GM19463 (cell line): ENCODE data around the gene CCNI.
"Not testable (repeated sequence)": the region's sequence is repeated elsewhere in the genome, so short reads cannot be mapped to it uniquely, and the experiment has no call there.

Source experiments
- ATAC-seq: cut with Tn5 transposase; IDR thresholded peaks from one replicate; pipeline ENCODE4 v1.9.1; 2021; ENCODE audit warnings: mild to moderate bottlenecking, moderate library complexity; ENCODE audit not compliant: unreplicated experiment

The CCNI gene, protein sequence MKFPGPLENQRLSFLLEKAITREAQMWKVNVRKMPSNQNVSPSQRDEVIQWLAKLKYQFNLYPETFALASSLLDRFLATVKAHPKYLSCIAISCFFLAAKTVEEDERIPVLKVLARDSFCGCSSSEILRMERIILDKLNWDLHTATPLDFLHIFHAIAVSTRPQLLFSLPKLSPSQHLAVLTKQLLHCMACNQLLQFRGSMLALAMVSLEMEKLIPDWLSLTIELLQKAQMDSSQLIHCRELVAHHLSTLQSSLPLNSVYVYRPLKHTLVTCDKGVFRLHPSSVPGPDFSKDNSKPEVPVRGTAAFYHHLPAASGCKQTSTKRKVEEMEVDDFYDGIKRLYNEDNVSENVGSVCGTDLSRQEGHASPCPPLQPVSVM

DNA sequence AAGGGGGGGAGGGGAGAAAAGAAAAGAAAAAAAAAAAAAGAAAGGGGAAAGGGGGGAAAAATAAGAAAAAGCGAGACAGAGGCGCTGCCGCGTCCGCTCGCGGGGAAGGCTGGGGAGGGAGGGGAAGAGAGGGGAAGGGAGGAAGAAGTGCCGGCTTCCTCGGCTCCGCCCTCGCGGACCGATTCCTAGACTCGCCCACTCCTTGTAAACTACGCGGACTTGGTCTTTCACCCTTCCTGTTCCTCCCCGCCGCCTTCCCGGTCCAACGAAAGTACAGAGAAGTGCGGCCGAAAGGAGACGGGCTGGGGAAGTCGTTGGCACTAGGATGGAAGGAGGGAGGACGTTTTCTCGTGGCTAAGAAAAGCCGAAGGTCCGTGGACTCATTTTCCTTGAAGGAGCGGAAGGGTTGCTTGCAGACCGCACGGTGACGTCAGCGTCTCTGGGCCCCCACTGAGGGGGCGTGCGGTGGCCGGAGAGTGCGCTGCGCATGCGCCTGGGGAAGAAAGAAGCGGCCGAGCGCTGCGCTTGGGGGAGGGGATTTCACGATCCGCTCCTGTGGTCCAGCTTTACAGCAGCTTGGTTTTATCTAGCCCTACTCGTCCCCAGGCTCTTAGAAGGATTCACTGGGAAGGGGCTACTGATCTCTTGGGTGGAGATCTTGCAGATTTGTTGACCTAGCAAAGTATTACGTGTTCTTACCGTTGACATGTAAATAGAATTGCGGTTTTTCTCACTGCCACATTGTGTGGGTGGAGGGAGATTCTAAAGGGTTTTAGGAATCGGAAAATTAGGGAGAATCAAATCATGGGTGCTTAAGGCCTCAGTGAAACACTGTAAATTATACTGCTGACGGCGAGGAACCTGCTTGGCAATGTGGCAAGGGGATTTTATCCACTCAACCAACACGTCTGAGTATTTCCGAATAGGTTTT lies at the start of gene CCNI:
CCNI (minus strand) TSS at position 121 of the 931 bp plus-strand sequence. CDS start 9,627 bp downstream, outside the sequence.
- ATAC-seq, result peak; percentile 56

DNA sequence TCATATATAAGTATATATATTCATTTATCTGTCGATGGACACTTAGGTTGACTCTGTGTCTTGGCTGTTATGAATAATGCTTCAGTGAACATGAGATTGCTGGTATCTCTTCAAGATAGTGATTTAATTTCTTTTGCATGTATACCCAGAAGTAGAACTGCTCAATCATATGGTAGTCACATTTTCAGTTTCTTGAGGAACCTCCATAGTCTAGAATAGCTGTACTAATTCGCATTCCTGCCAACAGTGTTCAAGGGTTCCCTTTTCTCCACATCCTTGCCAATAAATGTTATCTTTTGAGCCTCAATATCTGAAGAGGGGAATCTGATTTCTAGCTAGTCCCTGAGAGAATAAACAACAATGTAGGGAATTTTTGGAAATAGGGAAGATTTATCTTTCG lies 48.8 kb upstream of the CCNI start:
- ATAC-seq, result no peak

DNA sequence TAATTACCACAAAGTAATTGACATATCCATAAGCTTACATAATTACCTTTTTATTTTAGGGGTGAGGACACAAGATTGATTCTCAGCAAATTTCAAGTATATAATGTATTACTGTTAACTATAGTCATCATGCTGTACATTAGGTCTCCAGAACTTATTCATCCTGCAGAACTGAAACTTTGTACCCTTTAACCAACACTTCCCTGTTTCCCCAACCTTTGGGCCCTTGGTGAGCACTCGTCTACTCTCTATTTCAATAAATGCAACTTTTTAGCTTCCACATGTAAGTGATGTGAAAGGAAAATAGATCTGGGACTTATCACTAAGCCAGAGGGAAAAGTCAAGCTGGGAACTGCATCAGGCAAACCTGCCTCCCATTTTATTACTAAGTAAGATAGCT lies 47.6 kb upstream of the CCNI start:
- peak; percentile 42 for ATAC-seq

DNA sequence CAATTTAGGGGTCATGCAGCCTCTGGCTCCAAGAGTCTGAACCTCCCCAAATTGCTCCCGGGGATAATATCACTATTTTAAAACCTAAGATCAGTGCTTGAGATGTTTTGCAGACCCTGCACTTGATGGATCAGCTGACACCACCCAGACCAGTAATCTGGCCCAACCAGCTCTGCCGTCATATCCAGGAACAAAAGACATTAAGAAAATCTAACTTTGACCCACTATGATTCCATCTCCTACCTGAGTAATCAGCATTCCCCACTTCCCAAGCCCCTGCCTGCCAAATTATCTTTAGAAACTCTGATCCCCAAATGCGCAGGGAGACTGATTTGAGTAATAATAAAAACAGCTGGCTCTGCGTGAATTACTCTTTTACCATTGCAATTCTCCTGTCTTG lies 46.9 kb upstream of the CCNI start:
- no peak for ATAC-seq

DNA sequence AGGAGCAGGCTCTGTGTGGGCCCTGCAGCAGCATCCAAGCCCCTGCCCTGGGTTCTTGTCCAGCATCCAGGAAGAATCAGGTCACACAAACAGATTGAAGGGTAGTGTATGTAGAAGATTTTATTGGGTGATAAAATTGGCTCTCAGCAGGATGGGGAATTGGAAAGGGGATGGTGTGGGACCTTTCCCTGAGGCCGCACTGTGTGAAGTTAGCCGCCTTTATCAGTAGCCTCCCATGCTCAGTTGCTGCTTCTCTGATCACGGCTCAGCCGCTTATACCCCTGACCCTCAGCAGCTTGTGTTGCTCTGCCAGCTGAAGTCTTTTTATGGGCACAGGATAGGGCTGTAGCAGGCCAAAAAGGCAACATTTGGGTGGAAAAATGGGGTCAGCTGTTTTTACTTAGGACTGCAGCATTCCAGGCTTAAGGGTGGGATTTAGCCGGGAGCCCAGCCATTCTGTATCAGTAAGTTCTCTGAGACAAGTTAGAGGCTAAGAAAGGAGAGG lies 46.0 kb upstream of the CCNI start:
- ATAC-seq, result no peak

DNA sequence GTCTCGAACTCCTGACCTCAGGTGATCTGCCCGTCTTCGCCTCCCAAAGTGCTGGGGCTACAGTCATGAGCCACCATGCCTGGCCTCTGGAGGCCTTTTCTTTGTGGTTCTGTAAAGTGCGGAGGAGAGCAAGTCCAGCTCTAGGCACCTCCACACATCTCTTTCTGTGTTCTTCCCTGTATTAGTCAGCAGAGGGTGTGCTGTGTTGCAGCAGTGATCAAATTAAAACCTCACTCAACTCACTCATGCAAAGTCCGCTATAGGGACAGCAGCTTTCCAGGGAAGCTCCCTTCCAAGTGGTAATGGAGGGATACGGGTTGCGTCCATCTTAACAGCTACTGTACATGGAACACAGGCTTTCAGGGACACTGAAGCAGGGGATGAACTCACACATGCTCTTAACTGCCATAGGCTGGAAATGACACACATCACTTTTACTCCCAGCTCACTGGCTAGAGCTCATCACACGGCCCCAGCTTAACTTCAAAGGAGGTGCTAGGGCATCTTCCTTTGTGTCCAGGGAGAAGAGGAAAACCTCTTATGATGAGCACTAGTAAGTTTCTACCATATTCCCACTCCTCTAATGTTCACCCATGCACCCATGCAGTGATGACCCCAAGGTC lies 45.2 kb upstream of the CCNI start:
- ATAC-seq, result no peak

DNA sequence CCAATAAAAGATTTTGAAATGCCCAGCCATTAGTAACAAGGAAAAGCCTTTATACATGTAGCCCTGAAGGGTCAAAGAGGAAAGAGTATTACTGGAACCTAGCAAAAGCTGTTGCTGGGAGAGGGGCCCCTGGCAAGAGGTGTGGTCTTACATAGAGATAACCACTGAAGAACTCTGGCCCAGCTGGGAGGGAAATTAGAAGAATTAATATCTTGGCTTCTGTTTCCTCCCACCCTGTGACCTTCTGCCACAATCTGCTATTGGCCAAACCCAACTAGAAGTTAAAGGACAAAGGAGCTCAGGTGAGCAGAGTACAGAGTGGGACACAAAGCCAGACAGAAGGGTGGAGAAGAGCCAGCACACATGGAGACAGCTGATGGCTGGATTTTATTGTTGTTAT lies 41.9 kb upstream of the CCNI start:
- ATAC-seq, result no peak

DNA sequence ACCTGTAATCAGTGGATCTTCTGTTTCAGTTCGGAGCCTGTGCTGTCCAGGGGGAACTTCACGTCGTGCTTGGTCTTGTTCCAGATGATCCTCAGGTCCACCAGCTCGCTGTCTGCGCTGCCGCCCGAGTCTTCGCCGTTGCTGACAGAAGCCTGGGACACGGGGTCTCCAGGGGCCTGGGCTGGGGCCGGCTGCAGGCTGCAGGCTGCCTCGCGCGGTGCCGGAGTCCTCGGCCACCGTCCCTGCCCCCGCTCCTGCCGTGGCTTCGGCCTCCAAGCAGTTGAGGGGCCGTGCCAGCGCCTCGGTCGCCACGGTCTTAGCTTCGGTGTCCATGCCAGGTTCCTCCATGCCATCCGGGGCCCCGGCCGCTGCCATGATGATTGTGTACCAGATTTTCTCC lies 37.3 kb upstream of the CCNI start:
- ATAC-seq, result no peak

DNA sequence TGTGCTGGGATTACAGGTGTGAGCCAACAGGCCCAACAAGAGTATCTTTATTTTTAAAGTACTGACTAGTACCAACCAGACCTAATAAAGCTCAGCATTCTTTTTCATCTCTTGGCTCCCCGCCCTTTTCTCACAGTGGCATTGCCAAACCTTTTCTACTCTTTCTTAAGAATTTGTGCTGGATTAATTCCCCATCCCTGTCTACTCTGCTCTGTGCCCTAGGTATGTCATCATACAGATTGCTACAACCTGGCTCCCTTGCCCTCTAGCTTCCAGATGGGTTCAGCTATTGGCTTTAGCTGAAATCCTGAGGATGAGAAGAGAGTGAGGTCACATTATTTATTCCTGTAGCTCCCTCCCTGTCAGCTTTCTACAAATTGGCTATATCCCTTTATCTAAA lies 34.9 kb upstream of the CCNI start:
- ATAC-seq, result no peak

DNA sequence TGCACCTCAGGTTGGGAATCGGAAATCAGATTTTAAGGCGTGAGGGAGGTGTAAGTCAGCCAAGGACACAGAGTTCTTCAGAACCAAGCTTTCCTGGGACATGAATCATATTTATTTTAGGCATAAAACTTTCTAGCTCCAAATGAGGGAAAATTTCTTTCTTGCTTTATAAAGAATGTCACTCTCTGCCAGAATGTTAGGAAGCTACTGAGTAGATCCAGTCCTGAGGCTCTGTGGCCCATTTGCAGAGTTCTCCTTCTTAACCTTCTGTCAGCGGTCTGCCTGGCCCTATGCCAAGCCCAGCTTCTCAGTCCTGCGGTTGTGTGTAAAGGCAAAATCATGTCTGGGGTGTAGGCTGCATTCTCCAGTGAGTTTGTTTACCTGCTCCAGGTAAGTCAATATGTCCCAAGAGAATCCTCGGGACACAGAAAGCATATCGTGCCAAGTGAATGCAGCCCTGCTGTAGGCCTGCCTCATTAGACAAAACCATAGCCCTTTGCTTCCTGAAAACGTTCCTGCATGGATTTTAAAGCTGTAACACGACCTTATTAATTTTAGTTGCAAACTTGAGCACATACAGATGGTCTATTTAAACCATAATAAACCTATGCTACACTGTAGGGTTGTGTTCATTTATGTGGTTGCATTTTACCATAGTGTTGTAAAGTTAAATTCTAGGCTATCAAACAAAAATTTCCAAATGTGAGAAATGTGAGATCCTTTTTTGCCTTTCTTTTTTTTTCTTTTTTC lies 29.2 kb upstream of the CCNI start:
- no peak for ATAC-seq

DNA sequence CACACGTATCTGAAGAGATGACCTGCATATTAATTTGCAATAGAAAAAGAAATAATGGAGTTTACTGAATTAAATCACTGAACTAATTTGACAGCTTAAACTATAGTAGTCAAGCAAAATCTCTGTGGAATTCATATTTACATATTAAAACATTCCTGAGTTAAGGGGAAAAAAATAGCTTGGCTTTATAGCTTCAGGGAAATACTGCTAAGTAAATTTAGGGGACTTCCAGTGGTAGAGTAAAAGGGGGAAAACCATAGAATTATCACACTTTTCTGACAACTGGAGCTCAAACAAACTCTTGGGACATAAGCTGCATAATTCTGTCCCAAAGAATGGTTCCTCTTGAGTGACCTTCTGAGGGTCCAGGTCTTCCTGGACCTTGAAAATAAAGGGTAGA lies 28.6 kb upstream of the CCNI start:
- ATAC-seq, result no peak

DNA sequence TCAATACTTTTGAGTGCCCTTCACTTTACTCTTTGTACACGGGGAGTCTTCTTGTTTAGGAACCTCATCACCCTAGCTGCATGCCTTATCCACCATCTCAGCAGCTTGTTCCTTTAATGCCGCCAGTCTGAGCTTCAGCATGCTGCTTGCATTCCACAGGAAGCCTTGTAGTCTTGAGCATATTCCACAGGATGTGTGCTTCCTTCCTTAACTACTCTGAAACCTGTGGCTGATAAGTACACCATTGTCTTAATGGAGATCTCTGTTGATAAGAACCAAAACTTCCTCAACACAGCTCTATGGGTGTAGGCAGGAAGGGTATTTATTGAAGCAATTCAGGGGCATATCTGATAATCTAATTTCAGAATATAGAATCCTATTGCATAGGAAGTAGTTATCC lies 24.4 kb upstream of the CCNI start:
- no peak for ATAC-seq

DNA sequence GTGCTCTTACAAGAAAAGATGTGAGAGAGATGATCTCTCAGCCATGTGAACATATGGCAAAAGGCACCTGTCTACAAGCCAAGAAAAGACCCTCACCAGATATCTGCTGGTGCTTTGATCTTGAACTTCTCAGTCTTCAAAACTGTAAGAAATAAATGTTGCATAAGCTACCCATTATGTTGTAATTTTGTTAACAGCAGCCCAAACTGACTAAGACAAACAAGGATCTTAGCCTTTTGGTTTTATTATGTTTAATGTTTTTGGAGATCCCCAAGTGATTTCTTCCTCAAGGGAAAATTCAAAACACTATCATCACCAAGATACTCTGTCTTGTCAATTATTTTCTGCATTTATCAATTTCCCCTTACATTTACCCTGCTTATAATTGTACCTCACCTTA lies 21.8 kb upstream of the CCNI start:
- no peak for ATAC-seq

DNA sequence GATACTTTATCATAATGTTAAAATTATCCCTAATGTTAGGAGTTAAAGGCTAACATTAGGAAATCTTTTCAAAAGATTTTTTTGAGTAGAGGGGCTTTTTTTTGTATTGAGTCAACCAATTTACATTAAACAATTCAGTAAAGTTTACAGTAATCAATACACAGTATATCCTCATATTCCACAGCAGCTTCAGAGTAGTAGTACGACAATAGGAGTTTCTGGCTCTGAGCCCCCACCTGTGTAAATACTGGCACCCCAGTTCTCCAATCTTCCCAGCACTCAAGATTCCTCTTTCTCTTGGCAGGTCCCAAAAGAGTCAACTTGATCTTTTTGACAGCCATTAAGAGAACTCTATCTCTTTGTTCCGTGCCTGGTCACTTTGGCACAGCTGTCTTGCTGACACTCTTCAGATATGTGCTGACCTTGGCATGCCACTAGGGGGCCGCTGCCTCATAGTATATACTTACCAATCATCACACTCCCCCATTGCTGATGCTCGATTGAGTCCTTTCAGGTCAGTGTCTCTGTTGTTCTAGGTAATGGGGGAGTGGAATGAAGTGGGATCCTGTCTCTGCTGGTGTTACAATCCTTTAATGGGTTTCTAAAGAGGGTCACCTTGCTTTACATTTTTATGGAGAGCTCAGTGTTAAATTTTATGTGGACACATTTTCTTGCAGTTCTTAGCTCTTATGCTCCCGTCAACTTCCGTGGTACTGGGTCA lies 19.5 kb upstream of the CCNI start:
- peak; percentile 98 for ATAC-seq

DNA sequence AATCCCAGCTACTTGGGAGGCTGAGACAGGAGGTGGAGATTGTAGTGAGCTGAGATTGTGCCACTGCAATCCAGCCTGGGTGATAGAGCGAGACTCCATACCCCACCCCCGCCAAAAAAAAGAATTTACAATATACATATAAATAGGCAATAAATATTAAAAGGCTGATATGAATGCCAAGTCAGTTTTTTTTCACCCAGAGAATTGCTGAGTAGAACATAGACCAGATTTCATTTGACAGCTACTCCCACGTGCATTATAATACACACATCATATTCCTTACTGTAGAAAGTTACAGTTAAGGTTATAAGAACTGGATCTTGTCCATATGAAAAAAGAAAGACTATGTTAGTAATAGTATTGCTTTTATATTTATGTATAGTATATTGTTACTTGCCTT lies 18.7 kb upstream of the CCNI start:
- no peak for ATAC-seq

DNA sequence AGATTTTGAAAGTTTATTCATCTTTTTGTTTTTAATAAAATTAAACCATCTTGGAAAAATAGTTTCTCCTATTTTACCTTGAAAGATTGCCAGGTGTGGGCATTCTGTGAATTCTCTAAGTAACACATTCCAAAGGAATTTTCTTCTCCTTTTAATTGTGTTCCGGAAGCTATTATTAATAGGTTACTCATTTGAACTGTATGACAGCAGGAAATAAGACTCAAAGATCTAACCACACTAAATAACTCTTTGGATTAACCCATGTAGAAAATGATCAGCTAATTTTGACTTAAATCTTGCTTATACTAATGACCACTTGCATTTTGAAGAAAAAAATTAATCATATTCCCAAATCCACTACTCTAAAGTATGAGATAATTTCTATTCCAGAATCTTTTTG lies 17.6 kb upstream of the CCNI start:
- no peak for ATAC-seq

DNA sequence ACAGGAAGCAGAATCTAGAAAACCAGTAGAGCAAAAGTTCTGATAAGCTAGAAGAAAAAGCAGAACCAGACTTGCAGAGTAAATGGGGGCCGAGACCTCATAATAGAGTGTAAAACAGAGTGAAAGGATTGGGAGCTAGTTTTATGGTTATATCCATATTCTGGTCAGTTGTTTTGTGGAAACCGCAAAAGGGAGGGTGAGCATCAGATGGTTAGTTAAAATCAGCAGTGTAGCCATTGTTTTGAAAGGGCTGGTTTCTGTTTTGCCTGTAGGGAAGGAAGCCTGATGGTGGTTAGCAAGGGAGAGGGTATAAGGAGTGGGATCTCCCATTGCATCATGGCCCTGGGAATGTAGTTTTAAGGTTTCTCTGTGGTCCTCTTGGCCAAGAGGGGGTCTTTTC lies 17.2 kb upstream of the CCNI start:
- ATAC-seq, result no peak

DNA sequence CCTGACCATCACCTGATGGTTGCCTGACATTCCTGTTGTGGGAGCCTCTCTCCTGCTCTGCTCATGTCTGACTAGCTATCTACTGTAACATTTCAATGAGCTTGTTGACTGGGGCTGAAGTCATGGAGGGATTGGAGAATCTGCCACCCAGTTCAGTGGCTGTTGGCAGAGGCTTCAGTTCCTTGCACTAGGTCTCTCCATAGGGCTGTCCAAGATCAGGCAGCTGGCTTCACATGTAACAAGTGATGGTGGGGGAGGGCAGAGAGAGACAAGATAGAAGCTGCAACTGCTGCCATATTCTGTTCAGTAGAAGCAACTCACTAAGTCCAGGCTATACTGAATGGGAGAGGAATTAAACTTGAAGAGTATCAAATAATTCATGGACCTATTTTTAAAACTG lies 14.1 kb upstream of the CCNI start:
- no peak for ATAC-seq

DNA sequence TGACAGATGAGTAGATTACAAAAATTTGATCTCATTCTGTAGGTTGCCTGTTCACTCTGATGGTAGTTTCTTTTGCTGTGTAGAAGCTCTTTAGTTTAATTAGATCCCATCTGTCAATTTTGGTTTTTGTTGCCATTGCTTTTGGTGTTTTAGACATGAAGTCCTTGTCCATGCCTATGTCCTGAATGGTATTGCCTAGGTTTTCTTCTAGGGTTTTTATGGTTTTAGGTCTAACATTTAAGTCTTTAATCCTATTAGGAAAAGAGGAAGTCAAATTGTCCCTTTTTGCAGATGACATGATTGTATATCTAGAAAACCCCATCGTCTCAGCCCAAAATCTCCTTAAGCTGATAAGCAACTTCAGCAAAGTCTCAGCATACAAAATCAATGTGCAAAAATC lies 11.2 kb upstream of the CCNI start:
- not testable (repeated sequence) for ATAC-seq

DNA sequence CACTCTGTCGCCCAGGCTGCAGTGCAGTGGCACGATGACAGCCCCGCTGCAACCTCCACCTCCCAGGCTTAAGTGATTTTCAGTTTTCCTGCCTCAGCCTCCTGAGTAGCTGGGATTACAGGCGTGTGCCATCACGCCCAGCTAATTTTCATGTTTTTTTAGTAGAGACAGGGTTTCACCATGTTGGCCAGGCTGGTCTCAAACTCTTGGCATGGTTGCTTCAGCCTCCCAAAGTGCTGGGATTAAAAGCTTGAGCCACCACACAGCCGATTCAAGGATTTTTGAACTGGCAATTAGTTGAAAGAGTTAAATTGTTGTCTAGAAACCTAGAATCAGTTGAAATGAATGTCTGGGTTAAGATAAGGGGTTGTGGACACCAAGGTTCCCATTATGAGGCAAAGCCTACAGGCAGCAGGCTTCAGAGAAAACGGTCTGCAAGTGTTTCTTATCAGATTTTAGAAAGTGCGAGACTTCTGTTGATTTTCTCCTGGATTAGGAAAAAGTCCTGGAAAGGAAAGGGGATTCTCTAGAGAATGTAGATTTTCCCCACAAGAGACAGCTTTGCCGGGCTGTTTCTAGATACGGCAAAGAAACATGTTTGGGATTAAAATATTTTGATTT lies 8.3 kb upstream of the CCNI start:
- ATAC-seq, result no peak
